ENCODE measurements around the gene ETHE1.

Gene ETHE1

DNA sequence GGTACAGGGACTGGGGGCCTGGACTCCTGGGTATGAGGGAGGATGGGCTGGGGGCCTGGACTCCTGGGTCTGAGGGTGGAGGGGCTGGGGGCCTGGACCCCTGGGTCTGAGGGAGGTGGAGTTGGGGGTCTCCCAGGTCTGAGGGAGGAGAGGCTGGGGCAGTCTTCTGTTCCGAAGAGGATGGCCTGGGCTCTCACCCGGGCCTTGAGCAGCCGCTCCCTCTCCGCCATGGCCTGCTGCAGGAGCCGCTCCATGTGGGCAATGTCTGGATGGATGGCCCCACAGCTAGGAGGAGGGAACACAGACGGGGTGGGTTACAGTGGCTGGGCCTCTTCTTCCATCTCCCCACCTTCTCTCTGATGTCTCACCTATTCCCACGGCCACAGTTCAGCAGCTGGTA is 40.6 kb downstream of the ETHE1 start:
- DNase-seq = no peak

DNA sequence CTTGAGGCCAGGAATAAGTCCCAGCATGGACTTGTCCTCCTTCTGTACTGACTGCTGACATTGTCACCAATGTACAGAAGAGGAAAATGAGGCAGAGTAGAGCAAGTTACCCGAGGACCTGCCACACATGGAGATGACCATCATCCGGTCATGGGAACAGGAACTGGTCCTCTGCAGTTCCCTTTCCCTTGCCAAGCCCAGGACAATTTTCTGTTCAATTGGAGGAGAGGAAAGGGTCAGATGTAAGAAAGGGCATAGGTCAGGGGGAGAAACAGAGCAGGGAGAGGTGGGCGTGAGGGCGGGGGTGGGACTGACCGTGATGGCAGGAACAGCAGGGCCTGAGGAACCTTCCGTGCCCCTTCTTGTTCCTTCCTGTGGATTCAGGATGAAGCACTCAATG is 41.0 kb downstream of the ETHE1 start:
- no peak for DNase-seq

DNA sequence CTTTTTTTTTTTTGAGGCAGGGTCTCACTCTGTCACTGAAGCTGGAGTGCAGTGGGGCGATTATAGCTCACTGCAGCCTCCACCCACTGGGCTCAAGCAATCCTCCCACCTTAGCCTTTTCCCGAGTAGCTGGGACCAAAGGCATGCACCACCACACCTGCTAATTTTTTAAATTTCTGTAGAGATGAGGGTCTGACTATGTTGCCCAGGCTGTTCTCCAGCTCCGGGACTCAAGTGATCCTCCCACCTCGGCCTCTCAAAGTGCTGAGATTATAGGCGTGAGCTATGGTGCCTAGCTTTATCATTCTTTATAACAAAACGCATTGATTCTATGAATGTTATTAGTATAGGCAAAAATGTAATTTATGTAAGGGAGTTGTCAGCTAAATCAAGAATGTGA is 43.7 kb downstream of the ETHE1 start:
- DNase-seq = no peak

DNA sequence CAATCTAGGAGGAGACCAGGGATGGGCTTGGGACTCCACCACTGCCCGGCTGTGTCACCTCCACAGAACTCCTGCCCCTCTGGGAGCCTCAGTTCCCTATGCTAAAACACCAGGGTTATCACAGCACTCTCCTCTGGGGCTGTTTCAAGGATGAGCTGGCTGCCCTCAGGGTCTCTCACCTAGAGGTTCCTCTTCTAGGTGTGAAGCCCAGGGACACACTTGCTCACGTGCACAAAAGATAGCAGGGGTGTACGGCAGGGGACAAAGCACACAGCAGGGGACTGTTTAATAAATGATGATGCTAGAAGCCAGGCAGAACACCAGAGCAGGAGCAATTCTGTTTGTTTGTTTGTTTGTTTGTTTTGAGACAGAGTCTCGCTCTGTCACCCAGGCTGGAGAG is 44.8 kb downstream of the ETHE1 start:
- DNase-seq = no peak

DNA sequence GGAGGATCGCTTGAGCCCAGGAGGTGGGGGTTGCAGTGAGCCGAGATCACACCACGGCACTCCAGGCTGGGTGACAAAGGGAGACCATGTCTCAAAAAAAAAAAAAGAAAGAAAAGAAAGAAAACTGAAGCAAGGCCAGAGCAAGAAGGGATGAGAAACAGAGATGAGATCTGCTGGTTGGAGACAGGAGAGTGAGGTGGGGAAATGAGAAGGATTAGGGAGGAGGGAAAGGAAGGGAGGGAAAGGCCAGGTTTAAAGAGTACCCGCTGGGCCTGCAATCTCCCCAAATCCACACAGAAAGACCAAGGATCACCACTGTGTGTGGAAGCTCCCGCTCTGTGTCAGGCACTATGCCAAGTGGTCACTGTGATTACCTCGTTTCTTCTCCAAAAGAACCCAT is 45.3 kb downstream of the ETHE1 start:
- DNase-seq = no peak

DNA sequence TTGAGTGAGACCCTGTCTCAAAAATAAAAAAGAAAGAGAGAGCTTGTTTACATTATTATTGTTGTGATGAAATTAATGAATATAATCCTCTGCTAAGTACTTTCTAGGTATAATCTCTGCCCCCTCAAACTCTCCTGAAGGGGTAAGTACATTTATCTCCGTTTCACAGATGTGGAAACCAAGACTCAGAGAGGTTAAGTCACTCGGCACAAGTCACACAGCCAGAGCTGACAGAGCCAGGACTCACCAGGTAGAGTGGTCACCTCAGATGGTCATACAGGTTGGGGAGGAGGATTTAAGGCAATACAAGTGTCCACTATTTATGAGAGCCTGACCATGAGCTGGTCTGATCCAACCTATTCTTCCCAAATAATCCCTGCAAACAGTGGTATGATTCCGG is 46.4 kb downstream of the ETHE1 start:
- DNase-seq = no peak

DNA sequence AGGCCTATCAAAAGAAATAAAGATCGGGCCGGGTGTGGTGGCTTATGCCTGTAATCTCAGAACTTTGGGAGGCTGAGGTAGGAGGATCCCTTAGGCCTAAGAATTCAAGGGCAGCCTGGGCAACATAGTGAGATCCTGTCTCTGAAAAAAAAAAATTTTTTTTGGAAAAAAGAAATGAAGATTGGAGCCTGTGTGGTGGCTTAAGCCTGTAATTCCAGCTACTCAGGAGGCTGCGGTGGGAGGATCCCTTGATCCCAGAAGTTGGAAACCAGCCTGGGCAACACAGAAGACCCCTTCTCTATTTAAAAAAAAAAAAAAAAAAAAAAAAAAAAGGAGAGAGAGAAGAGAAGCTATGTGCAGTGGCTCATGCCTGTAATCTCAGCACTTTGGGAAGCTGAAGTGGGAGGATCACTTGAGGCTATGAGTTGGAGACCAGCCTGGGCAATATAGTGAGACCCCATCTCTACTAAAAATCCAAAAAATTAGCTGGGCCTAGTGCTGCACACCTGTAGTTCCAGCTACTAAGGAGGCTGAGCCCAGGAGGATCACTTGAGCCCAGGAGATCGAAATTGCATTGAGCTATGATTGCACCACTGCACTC is 46.9 kb downstream of the ETHE1 start:
- no peak for DNase-seq

DNA sequence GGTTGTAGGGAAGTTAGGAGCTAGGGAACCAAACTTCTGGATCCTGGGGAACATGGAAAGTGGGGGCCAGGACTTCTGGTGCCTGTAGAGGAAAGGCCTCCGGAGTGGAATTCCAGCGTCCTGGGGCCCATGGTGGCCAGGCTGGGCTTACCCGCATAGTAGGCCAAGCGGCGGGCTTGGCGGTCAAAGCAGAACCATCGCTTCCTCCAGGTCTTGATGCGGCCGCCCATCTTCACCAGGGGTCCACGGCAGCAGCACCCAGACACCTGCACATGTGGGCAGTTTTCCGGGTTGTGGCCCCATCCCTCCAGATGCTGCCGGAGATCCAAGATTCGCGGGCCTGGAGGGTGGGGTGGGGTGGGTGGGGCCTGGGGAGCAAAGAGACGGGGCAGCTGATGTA is 47.8 kb downstream of the ETHE1 start:
- no peak for DNase-seq

DNA sequence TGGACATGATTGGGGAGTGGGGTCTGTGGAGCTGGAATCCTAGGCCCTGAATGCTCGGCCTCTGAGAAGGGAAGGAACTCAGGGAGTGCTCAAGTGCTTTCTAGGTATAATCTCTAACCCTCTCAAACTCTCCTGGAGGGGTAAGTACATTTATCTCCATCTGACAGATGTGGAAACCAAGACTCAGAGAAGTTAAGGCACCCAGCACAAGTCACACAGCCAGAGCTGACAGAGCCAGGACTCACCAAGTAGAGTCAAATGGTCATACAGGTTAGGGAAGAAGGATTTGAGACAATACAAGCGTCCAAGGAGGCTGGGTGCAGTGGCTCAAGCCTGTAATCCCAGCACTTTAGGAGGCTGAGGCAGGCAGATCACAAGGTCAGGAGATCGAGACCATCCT is 48.7 kb downstream of the ETHE1 start:
- no peak for DNase-seq

DNA sequence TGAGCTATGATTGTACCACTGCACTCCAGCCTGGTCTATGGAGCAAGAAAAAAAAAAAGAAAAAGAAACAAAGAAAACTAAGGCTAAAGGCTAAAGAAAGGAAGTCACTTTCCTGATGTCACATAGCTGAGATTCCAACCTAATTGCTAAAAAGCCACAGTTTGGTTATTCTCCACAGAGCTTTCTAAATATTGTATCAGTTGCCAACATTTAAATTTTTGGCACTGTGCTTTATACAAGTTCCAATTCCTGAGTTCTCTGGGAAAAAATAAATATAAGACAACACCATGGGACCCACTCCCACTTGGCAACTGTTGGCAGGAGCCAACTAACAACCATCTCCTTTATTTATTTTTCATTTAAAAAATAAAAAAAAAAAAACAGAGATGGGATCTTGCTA is 50.4 kb downstream of the ETHE1 start:
- DNase-seq = no peak

DNA sequence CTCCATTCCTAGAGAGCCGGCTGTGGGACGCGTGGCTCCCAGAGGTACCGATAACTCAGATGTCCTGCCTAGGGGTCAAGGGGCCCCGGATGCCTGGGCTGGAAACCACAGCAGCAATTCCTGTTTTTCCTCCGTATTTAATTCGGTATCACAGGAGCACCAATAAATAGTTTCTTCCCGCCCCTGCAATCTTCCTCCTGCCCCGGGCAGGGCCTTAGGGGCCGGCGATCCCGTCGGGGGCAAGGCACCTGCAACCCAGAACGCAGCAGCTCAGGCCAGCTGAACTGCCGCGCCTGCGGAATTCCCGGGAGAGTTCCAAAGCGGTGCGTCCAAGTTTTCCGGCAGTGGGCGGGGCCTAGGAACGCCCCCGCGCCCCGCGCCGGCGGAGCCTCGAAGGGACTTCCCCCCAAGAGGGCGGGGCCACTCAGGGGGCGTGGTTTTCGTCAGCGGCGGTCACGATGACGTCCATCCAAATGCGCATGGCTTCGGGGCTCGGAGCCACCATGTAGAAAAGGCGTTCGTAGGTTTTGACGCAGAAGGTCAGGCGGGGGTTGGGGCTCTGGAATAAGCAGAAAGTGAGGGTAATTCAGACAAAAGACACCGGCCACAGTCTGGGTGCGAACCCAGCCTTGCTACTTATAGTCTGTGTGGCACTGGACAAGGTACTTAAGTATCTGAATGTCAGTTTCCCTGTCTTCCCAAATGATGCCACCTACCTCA is 51.9 kb downstream of the ETHE1 start:
- peak; percentile 90 for DNase-seq

DNA sequence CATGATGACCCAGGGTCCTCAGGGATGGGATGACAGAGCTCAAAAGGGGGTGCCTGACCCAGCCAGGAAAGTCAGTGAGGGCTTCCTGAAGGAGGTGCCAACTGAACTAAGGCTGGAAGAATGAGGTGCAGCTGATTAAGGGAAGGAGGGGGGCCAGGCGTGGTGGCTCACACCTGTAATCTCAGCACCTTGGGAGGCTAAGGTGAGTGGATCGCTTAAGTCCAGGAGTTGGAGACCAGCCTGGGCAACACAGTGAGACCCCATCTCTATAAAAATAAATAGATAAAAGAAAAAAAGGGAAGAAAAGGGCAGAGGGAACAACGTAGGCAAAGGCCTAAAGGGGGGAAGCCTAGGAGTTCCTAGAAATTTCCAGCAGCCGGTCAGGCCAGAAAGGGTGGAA is 52.5 kb downstream of the ETHE1 start:
- no peak for DNase-seq

DNA sequence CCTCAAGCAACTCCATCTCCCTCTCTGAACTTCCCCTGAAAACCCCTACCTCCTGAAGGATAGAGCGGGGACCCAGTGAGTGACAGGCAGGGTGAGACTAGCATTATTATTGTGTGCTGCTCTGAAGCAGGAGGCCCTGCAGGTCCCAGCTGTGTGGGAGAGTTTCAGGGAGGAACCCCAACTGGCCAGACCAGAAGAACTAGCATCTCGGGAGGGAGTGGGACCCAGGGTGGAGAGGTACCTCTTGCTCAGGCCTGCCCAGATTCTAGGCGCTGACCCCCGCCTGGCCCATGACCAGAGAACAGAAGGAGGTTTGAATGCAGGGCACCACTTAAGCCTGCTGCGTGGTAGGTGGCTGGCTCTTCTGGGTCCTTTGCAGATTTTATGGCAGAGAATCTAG is 55.9 kb downstream of the ETHE1 start:
- no peak for DNase-seq

DNA sequence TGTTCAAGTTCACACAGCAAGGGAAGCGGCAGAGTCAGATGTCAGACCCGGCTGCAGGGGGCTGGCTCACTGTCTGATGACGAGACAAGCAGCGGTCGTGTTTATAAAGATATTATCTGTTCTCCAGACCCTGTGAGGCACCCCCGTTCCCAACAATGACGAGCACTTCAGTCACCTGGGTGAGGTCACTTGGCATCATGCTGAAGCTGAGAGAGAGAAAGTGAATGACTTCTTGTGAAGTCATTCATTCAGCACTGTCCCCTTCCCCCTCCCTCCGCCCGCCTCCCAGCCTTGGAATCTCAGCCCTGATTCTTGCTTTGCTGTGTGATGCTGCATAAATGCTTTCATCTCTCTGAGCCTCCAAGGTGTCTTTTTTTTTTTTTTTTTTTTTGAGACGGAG is 56.7 kb downstream of the ETHE1 start:
- DNase-seq = no peak

DNA sequence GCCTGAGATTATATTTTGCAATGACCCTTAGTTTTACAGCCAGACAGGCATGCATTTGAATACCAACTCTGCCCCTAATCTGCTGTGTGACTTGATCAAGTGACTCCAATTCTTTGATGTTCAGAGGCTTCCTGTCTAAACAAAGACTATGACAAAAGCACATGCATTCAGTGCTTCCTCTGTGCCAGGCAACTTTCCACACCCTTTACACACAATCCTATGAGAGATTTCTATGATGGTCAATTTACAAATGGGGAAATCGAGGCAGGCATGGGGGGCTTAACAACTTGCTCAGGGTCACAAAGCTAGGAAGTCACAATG is 57.9 kb downstream of the ETHE1 start:
- DNase-seq = no peak

DNA sequence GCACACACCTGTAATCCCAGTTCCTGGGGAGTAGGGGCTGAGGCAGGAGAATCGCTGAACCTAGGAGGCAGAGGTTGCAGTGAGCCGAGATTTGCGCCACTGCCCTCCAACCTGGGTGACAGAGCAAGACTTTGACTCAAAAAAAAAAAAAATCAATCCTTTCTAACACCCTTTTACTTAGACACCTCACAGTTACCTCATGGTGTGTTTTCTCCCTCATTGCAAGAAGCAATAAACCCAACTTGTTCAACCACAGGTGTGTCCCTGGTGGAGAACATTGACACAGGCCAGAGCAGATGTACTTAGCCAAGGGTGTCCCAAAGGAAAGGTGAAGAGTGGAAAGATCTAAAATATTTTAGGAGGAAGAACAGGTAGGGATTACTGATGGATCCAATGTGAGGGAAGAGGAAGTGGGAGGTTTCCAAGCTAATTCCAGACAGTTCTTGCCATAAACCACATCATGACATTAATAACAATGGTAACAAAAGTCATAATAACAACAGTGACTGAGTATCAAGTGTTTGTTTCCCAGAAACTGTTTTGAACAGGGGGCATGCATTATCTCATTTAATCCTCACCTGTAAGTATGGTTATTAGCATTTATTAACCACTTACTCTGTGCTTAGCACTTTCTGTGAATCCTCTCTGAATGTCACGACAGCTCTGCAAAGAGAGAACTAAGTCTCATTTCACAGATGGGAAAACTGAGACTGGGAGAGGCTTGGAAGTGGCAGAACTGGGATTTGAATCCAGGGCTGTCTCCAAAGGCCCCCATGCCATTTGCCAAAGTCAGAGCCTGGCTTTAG is 58.4 kb downstream of the ETHE1 start:
- DNase-seq = no peak

DNA sequence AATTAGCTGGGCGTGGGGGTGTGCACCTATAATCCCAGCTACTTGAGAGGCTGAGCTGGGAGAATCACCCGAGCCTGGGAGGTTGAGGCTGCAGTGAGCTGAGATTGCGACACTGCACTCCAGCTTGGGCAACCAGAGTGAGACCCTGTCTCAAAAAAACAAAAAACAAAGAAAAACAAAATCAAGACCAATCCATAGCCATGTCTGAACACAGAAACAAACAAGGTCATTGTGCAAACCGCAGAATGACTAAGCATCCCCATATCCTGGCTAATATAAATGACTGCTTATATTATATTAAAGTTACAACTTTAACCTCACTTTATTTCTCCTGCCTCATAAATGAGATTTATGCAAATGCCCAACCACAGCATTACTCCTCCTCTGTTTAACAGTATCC is 59.3 kb downstream of the ETHE1 start:
- peak; percentile 23 for DNase-seq

DNA sequence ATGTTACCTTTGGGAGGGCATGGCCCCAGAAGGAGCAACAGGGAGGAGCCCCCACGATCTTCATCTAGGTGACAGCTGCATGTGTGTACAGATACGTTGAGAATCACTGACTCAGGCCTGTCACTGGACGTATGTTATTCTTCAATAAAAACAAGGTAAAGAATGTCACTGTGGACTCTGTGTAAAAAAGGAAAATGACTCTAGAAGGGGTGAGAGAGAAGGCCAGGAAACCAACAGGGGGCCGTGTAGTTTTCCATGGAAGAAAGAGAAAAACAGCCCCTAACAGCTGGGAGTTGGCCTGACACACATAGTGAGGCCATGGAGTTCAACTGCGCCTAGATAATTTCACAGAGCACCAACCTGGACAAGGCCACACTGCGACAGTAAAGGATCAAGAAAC is 59.7 kb downstream of the ETHE1 start:
- no peak for DNase-seq

DNA sequence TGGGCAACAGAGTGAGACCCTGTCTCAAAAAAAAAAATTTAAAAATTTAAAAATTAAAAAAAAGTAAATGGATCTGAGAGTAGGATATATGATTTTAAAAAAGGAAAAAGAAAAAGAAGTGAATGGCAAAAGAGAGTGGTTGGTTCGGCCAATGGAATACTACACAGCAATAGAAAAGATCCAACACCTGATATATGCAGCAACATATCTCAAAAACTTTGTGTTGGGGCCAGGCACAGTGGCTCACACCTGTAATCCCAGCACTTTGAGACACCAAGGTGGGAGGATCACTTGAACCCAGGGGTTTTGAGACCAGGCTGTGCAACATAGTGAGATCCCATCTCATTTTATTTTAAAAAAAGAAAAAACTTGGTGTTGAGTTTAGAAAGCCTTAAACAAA is 60.2 kb downstream of the ETHE1 start:
- DNase-seq = no peak

DNA sequence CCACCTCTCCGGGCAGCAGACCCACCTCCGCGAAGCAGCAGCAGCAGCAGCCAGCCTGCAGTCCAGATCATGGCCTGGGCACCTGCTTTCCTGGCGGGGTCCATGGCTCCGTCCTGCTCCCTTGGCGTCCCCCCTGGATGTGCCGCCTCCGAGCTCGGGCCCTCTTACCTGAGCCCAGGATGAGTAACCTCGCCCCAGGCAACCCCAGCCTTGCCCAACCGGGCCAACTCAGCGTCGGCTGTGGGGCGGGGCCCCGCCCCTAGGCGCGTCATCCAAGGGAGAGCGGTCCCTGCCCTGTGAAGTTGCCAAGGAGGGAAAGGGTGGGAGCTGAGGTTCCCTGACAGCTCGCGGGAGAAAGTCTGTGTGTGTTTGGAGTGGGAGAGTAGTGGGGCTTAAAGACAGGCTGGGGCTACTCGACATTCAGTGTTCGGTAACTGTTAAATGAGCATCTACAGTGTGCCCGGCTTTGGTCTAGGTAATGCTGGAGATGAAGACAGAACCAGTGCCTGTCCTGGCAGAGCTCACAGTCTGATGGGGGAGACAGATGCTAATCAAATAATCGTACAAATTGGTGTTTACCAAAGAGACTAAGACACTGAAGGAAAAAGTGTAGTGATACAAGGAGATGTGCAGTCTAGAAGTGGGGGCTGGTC is 61.4 kb downstream of the ETHE1 start, which contains the start of gene LYPD3:
Gene LYPD3 (minus strand): TSS at position 141 of the 653 bp plus-strand sequence. CDS start 37 bp downstream, at position 104.
- DNase-seq = no peak

DNA sequence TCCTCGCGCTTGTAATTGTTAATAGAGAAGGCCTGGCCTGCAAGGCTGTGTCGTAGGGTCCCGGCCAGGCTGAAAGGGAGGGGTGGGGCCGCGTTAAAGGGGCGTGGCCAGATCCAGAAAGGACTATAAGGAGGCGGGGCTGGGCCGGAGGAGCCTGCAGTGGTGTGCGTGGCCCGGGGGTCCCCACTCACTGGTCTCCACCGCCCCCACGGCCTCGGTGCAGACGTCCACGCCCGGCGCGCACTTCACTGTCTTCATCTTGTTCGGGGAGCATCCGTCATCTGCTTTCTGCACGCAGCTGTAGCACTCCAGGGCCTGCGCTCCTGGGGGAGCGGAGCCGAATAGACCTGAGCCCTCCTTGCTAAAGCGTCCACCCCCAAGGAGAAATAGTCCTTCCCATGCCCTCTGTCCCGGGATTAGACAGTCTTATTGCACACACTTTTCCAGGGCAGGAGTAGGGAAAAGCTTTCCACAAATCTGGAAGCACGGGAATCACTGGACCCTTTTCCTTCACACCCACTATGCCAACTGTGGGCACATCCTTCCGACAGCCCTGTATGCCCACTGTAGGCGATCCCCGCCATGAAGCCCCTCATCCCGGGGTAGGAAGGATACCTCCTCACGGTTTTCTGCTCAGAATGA is 62.7 kb downstream of the ETHE1 start:
- DNase-seq = no peak

DNA sequence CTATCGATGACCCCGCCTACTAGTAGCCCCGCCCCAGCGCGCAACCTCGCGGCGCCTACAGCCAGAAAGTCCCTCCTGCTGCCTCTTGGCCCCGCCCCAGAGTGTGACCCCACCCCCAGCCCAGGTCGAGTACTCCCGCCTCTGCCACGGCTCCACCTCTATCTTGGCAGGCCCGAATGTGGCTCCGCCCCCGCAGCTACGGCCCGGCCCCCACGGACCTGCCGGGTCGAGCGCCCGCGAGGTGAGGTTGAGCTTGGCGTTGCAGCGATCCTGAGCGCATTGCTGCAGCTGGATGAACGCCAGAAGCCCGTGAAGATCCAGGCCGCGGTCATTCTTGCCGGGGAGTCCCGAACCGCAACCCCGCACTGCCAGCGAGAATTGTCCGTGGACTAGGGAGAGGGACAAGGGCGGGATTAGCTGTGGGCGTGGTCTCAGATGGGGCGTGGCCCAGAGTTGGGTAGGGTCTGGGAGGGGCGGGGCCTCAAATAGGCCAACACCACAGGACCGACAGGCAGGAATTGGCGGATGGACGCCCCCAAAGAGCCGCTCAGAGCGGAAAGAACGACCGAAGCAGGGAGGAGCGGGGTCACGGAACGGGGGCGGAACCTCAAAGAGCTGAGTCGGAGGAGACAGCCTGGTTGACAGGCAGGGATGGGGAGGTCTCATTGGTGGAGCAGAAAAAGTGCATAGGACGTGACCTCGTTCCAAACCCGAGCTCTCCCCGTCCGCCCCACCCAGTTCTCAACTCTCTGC is 63.4 kb downstream of the ETHE1 start:
- peak; percentile 93 for DNase-seq

Data from hematopoietic multipotent progenitor cell treated with erythropoietin and hydrocortisone succinate and interleukin-3 and kit ligand, for 8 days (in vitro differentiated cells).